H9 (cell line): ENCODE measurements around the gene CELSR2. TPM values are rescaled to one million over a fixed set of nuclear protein-coding genes. Genes with fewer than 3 reads are reported as not detected.
A peak's percentile ranks its signal among the peaks of the same experiment; 100 is the strongest.

Experiments used
- DNase-seq: peaks from one replicate; pipeline ENCODE4 v3.0.0-alpha.2; 2017
- H2AFZ ChIP-seq: one replicate; pipeline ENCODE4 v1.6.1; 2013; ENCODE audit warnings: mild to moderate bottlenecking, low read length, control low read depth, moderate library complexity
- H2AK5ac ChIP-seq: 2 replicates; pipeline ENCODE4 v1.6.1; 2013; ENCODE audit warnings: low read length, control low read depth, mixed read lengths; ENCODE audit not compliant: insufficient read length
- H2BK120ac ChIP-seq: one replicate; pipeline ENCODE4 v1.6.1; 2013; ENCODE audit warnings: low read depth, mild to moderate bottlenecking, low read length, control low read depth, inconsistent platforms; ENCODE audit not compliant: poor library complexity, severe bottlenecking
- H2BK12ac ChIP-seq: 2 replicates; pipeline ENCODE4 v1.6.1; 2013; ENCODE audit warnings: low read length, control low read depth, mixed read lengths, low read depth; ENCODE audit not compliant: insufficient read length
- H2BK15ac ChIP-seq: 2 replicates; pipeline ENCODE4 v1.6.1; 2013; ENCODE audit warnings: low read depth, low read length, control low read depth
- H2BK20ac ChIP-seq: one replicate; pipeline ENCODE4 v1.6.1; 2013; ENCODE audit warnings: low read depth, mild to moderate bottlenecking, low read length, control low read depth, inconsistent platforms; ENCODE audit not compliant: poor library complexity, severe bottlenecking
- H2BK5ac ChIP-seq: 2 replicates; pipeline ENCODE4 v1.6.1; 2013; ENCODE audit warnings: low read length, control low read depth, mixed read lengths; ENCODE audit not compliant: insufficient read length
- H3K14ac ChIP-seq: 2 replicates; pipeline ENCODE4 v1.6.1; 2013; ENCODE audit warnings: low read length, control low read depth; ENCODE audit not compliant: insufficient read depth
- H3K18ac ChIP-seq: 2 replicates; pipeline ENCODE4 v1.6.1; 2013; ENCODE audit warnings: low read depth, mild to moderate bottlenecking, mixed read lengths, low read length, control low read depth; ENCODE audit not compliant: insufficient read length
- H3K23ac ChIP-seq: 2 replicates; pipeline ENCODE4 v1.6.1; 2013; ENCODE audit warnings: low read length, control low read depth, mixed read lengths, low read depth; ENCODE audit not compliant: insufficient read length
- H3K23me2 ChIP-seq: 2 replicates; pipeline ENCODE4 v1.6.1; 2013; ENCODE audit warnings: low read depth, mild to moderate bottlenecking, mixed read lengths, low read length, control low read depth; ENCODE audit not compliant: insufficient read length, poor library complexity, severe bottlenecking
- H3K27ac ChIP-seq: 2 replicates; pipeline ENCODE4 v1.5.1; 2013; ENCODE audit warnings: low read length, control low read depth, mixed read lengths, low read depth; ENCODE audit not compliant: insufficient read length
- H3K27me3 ChIP-seq: 2 replicates; pipeline ENCODE4 v1.6.1; 2013; ENCODE audit warnings: low read length, control low read depth, inconsistent platforms; ENCODE audit not compliant: insufficient read depth
- H3K4ac ChIP-seq: 2 replicates; pipeline ENCODE4 v1.6.1; 2013; ENCODE audit warnings: low read depth, mild to moderate bottlenecking, control low read depth, inconsistent platforms, low read length, moderate library complexity
- H3K4me1 ChIP-seq: 2 replicates; pipeline ENCODE4 v1.6.1; 2013; ENCODE audit warnings: low read length, control low read depth, inconsistent platforms; ENCODE audit not compliant: insufficient read depth
- H3K4me2 ChIP-seq: 2 replicates; pipeline ENCODE4 v1.6.1; 2013; ENCODE audit warnings: low read length, control low read depth, mixed read lengths; ENCODE audit not compliant: insufficient read length, insufficient read depth
- H3K56ac ChIP-seq: 2 replicates; pipeline ENCODE4 v1.6.1; 2013; ENCODE audit warnings: low read depth, mild to moderate bottlenecking, mixed read lengths, low read length, control low read depth; ENCODE audit not compliant: insufficient read length
- H3K79me1 ChIP-seq: 2 replicates; pipeline ENCODE4 v1.6.1; 2013; ENCODE audit warnings: low read depth, mild to moderate bottlenecking, moderate library complexity, low read length, control low read depth, inconsistent platforms; ENCODE audit not compliant: insufficient read depth, poor library complexity, severe bottlenecking
- H3K79me2 ChIP-seq: 2 replicates; pipeline ENCODE4 v1.6.1; 2013; ENCODE audit warnings: low read length, control low read depth, inconsistent platforms; ENCODE audit not compliant: insufficient read depth
- H3K9ac ChIP-seq: 2 replicates; pipeline ENCODE4 v1.6.1; 2013; ENCODE audit warnings: low read length, control low read depth, mixed read lengths; ENCODE audit not compliant: insufficient read length; ENCODE audit errors: extremely low read depth
- H3K9me3 ChIP-seq: one replicate; pipeline ENCODE4 v1.6.1; 2013; ENCODE audit warnings: low read depth, low read length, inconsistent platforms; ENCODE audit not compliant: control insufficient read depth
- H3T11ph ChIP-seq: one replicate; pipeline ENCODE4 v1.6.1; 2013; ENCODE audit warnings: mild to moderate bottlenecking, low read length, control low read depth, inconsistent platforms
- H4K20me1 ChIP-seq: one replicate; pipeline ENCODE4 v1.6.1; 2013; ENCODE audit not compliant: control insufficient read depth, insufficient read length, insufficient read depth
- H4K5ac ChIP-seq: 2 replicates; pipeline ENCODE4 v1.6.1; 2013; ENCODE audit warnings: low read depth, mild to moderate bottlenecking, mixed read lengths, low read length, control low read depth; ENCODE audit not compliant: insufficient read length
- H4K8ac ChIP-seq: replicated peaks from 2 replicates; pipeline ENCODE4 v1.6.1; 2013; ENCODE audit warnings: low read length, control low read depth, mixed read lengths, low read depth; ENCODE audit not compliant: insufficient read length
- H4K91ac ChIP-seq: 2 replicates; pipeline ENCODE4 v1.6.1; 2013; ENCODE audit warnings: low read depth, mild to moderate bottlenecking, moderate library complexity, mixed read lengths, low read length, control low read depth; ENCODE audit not compliant: insufficient read length
- H3K27ac Mint-ChIP-seq, 3 experiments: 2 replicates in 2 of 3; 3 replicates in 1 of 3; pipeline ENCODE4 v1.8.0; 2020 to 2021; ENCODE audit warnings: mixed read lengths in 3 of 3, mild to moderate bottlenecking in 1 of 3, moderate library complexity in 1 of 3
- H3K27me3 Mint-ChIP-seq: 2 replicates; pipeline ENCODE4 v1.8.0; 2021; ENCODE audit warnings: low read depth, mild to moderate bottlenecking, moderate library complexity, mixed read lengths
- H3K36me3 Mint-ChIP-seq, 3 experiments: 2 replicates in 2 of 3; 3 replicates in 1 of 3; pipeline ENCODE4 v1.8.0; 2020 to 2021; ENCODE audit warnings: low read depth in 3 of 3, mixed read lengths in 3 of 3; ENCODE audit not compliant: insufficient read depth in 1 of 3
- H3K4me1 Mint-ChIP-seq, 2 experiments: 2 replicates each; pipeline ENCODE4 v1.8.0; 2020; ENCODE audit warnings: mixed read lengths in 2 of 2
- H3K4me3 Mint-ChIP-seq, 2 experiments: 2 replicates in 1 of 2; 3 replicates in 1 of 2; pipeline ENCODE4 v1.8.0; 2020 to 2021; ENCODE audit warnings: mild to moderate bottlenecking in 2 of 2, mixed read lengths in 2 of 2, moderate library complexity in 1 of 2
- H3K9me3 Mint-ChIP-seq, 2 experiments: 2 replicates in 1 of 2; 3 replicates in 1 of 2; pipeline ENCODE4 v1.8.0; 2020; ENCODE audit warnings: mild to moderate bottlenecking in 2 of 2, mixed read lengths in 2 of 2, moderate library complexity in 1 of 2
- CTCF ChIP-seq: fragments of 200-600 bp; sonication (generic); conservative IDR thresholded peaks from 3 replicates; pipeline ENCODE4 v1.8.0; 2021; ENCODE audit warnings: antibody characterized with exemption, mild to moderate bottlenecking
- WGBS: extraction: QIAGEN DNeasy Blood & Tissue Kit; methylation state at CpG from one replicate; pipeline ENCODE4 v1.1.7; 2013; ENCODE audit warnings: missing lambda C conversion rate, low lambda C conversion rate, mixed read lengths; ENCODE audit not compliant: insufficient read length; ENCODE audit errors: extremely low coverage; 5-methylcytosine and 5-hydroxymethylcytosine counted together
- total RNA-seq: library from RNA; stranded (reverse); gene quantifications from 2 replicates; pipeline ENCODE4 v1.2.1, GENCODE V29; 2021

The CELSR2 gene
- total RNA-seq, 1 experiment from 2014 or later: 29.2 TPM

- H3K27ac Mint-ChIP-seq: peak overlapping the region; percentile 74 to 98 (median 93); a peak in 6 of 7 replicates
- H3K4ac ChIP-seq: no peak overlapping the region
- no peaks in the 10 kb centered on the region for H3K79me1 ChIP-seq
- no peaks in the 10 kb centered on the region; the same call in 1 of the 2 replicates for H3K4me1 ChIP-seq
- no peak overlapping the region for H3K9ac ChIP-seq
- TF ChIP-seq CTCF: no peak
- H3K18ac ChIP-seq: no peak overlapping the region
- H3K4me3 Mint-ChIP-seq: peak overlapping the region in 1 of 2 experiments; percentile 53; a peak in 2 of 5 replicates
- H2BK120ac ChIP-seq: no peak overlapping the region
- no peak overlapping the region for H3K14ac ChIP-seq
- no peak overlapping the region for H3T11ph ChIP-seq
- peaks cover 33 to 51% of the 10 kb centered on the region in 2 experiments for H3K4me1 Mint-ChIP-seq
- peaks cover 5 to 27% (median 18%) of the 10 kb centered on the region in 3 experiments; a peak in 5 of 7 replicates for H3K36me3 Mint-ChIP-seq
- no peaks in the 10 kb centered on the region for H4K20me1 ChIP-seq
- no peaks in the 10 kb centered on the region for H3K9me3 Mint-ChIP-seq
- no peaks in the 10 kb centered on the region for H3K9me3 ChIP-seq
- DNase-seq: no peak
- H4K8ac ChIP-seq: no peak overlapping the region
- H3K27me3 Mint-ChIP-seq: no peaks in the 10 kb centered on the region; the same call in 1 of the 2 replicates
- H2AFZ ChIP-seq: no peak overlapping the region
- H3K27me3 ChIP-seq: no peaks in the 10 kb centered on the region
- no peak overlapping the region for H2BK15ac ChIP-seq
- no peak overlapping the region for H2BK20ac ChIP-seq
- H3K23ac ChIP-seq: no peak overlapping the region
- WGBS: no CpG with 5 or more reads among the region's 7 CpGs
- H2AK5ac ChIP-seq: no peak overlapping the region
- no peak overlapping the region for H3K4me2 ChIP-seq
- no peak overlapping the region for H4K91ac ChIP-seq
- H3K79me2 ChIP-seq: no peaks in the 10 kb centered on the region
- no peak overlapping the region for H2BK12ac ChIP-seq
- no peak overlapping the region for H3K27ac ChIP-seq
- no peak overlapping the region for H4K5ac ChIP-seq
- H3K56ac ChIP-seq: no peak overlapping the region
- H2BK5ac ChIP-seq: no peak overlapping the region
- no peaks in the 10 kb centered on the region for H3K23me2 ChIP-seq
Measured at GRCh38 chr1:109259674-109260557, 10.6 kb downstream of the CELSR2 start.
